MM.1S (cell line): Measurements from ENCODE around the gene OTOA.
"Not testable (repeated sequence)": the region's sequence is repeated elsewhere in the genome, so short reads cannot be mapped to it uniquely, and the experiment has no call there.

ENCODE experiments used
- DNase-seq: peaks from one replicate; pipeline ENCODE4 v3.0.0-alpha.2; 2015
- H2AFZ ChIP-seq: fragments of 300-600 bp; sonication (generic); 2 replicates; pipeline ENCODE4 v1.6.0; 2016; ENCODE audit warnings: antibody characterized with exemption, low read length
- H3F3A ChIP-seq: fragments of 300-600 bp; sonication (generic); 2 replicates; pipeline ENCODE4 v1.6.1; 2016; ENCODE audit warnings: mild to moderate bottlenecking, antibody characterized with exemption, low read length, moderate library complexity, mixed read lengths; ENCODE audit not compliant: insufficient read depth
- H3K27ac ChIP-seq: fragments of 300-600 bp; sonication (generic); 2 replicates; pipeline ENCODE4 v1.5.1; 2016; ENCODE audit warnings: mild to moderate bottlenecking, low read length
- H3K27me3 ChIP-seq: fragments of 300-600 bp; sonication (generic); replicated peaks from 2 replicates; pipeline ENCODE4 v1.6.0; 2016; ENCODE audit warnings: low read length; ENCODE audit not compliant: insufficient read depth
- H3K36me3 ChIP-seq: fragments of 300-600 bp; sonication (generic); replicated peaks from 2 replicates; pipeline ENCODE4 v1.6.1; 2016; ENCODE audit warnings: mild to moderate bottlenecking, low read length, mixed read lengths; ENCODE audit not compliant: insufficient read depth
- H3K4me1 ChIP-seq: fragments of 300-600 bp; sonication (generic); 2 replicates; pipeline ENCODE4 v1.6.1; 2016; ENCODE audit warnings: low read length, mixed read lengths
- H3K4me2 ChIP-seq: fragments of 300-600 bp; sonication (generic); 2 replicates; pipeline ENCODE4 v1.6.0; 2016; ENCODE audit warnings: low read depth, low read length
- H3K4me3 ChIP-seq: fragments of 300-600 bp; sonication (generic); 2 replicates; pipeline ENCODE4 v1.5.1; 2016; ENCODE audit warnings: low read length, mixed read lengths
- H3K79me2 ChIP-seq: fragments of 300-600 bp; sonication (generic); 2 replicates; pipeline ENCODE4 v1.6.1; 2016; ENCODE audit warnings: mixed run types, low read length, mixed read lengths
- H3K9ac ChIP-seq: fragments of 300-600 bp; sonication (generic); 2 replicates; pipeline ENCODE4 v1.6.1; 2016; ENCODE audit warnings: low read length, mixed read lengths
- H3K9me2 ChIP-seq: fragments of 300-600 bp; sonication (generic); replicated peaks from 2 replicates; pipeline ENCODE4 v1.6.1; 2016; ENCODE audit warnings: mild to moderate bottlenecking, low read length, mixed read lengths; ENCODE audit not compliant: insufficient read depth
- H3K9me3 ChIP-seq: fragments of 300-600 bp; sonication (generic); replicated peaks from 2 replicates; pipeline ENCODE4 v1.6.1; 2016; ENCODE audit warnings: mild to moderate bottlenecking, low read length, mixed read lengths; ENCODE audit not compliant: insufficient read depth
- H4K20me1 ChIP-seq: fragments of 300-600 bp; sonication (generic); 2 replicates; pipeline ENCODE4 v1.6.1; 2016; ENCODE audit warnings: mild to moderate bottlenecking, low read length, moderate library complexity, mixed read lengths; ENCODE audit not compliant: insufficient read depth
- TF ChIP-seq, protein P1 (sequence below): fragments of 300-600 bp; sonication (generic); IDR thresholded peaks from 2 replicates; pipeline ENCODE4 v1.5.1; 2016; ENCODE audit warnings: antibody characterized with exemption, low read length, mixed read lengths

The OTOA gene

DNA sequence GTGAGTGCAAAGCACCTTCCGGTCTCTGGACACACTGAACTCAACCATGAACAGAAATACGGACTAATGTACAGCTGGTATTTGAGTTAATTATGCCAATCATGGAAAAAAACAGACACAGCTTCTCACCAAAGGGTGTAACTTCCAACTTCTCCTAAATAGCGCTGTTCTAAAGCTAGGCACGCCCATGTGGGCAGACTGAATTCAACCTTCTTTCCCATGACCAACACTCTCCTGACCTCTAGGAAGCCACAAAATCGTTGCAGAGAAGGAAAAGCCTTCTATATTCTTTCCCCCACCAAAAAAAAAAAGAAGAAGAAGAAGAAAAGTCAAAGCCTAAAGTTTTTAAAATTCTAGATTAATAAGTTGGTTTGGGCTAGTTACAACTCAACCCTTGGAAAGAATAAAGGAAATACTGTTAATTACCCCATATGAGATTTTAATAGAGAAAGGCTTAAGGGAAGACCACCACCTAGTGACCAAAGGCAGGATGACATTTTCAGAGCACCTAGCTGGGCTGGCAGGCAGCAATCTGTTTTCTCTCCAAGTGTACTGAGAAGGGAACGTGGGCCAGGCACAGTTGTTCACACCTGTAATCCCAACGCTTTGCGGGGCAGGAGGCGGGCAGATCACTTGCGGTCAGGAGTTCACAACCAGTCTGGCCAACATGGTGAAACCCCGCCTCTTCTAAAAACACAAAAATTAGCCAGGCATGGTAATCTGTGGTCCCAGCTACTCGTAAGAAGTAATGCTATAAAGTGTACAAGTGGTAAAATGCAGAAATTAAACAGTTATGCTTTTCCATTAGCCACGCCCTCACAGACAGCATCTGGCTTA lies 138.0 kb downstream of the OTOA start:
- H3K4me3 ChIP-seq, H2AFZ ChIP-seq, H4K20me1 ChIP-seq, H3K9ac ChIP-seq, H3K4me2 ChIP-seq, H3K36me3 ChIP-seq, H3F3A ChIP-seq, H3K4me1 ChIP-seq, H3K9me3 ChIP-seq, H3K79me2 ChIP-seq, H3K9me2 ChIP-seq, H3K27ac ChIP-seq, H3K27me3 ChIP-seq: not testable (repeated sequence)
- peak; percentile 42 for DNase-seq
- TF ChIP-seq, protein P1, sequence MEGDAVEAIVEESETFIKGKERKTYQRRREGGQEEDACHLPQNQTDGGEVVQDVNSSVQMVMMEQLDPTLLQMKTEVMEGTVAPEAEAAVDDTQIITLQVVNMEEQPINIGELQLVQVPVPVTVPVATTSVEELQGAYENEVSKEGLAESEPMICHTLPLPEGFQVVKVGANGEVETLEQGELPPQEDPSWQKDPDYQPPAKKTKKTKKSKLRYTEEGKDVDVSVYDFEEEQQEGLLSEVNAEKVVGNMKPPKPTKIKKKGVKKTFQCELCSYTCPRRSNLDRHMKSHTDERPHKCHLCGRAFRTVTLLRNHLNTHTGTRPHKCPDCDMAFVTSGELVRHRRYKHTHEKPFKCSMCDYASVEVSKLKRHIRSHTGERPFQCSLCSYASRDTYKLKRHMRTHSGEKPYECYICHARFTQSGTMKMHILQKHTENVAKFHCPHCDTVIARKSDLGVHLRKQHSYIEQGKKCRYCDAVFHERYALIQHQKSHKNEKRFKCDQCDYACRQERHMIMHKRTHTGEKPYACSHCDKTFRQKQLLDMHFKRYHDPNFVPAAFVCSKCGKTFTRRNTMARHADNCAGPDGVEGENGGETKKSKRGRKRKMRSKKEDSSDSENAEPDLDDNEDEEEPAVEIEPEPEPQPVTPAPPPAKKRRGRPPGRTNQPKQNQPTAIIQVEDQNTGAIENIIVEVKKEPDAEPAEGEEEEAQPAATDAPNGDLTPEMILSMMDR, result peak; percentile 40

DNA sequence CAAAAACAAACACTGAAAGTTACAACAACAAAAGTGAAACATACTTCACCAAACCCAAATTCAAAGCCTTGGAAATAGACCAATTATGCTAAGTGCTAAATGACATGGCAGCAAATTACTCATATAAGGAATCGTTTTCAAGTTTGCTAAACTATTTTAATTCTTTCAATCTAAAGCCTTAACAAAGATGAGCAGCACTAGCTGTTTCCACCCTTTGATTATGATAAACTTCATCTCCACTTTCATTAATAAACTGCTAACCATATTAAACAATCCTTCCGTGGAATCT lies 138.6 kb downstream of the OTOA start:
- not testable (repeated sequence) for H3K4me2 ChIP-seq, H3K9ac ChIP-seq, H3K27me3 ChIP-seq, DNase-seq, H2AFZ ChIP-seq, H3K9me2 ChIP-seq, H3K4me1 ChIP-seq, H3K4me3 ChIP-seq, H4K20me1 ChIP-seq, H3F3A ChIP-seq, H3K9me3 ChIP-seq, H3K36me3 ChIP-seq, H3K79me2 ChIP-seq, H3K27ac ChIP-seq
